ENCODE data around the gene RNU4-1.

DNA sequence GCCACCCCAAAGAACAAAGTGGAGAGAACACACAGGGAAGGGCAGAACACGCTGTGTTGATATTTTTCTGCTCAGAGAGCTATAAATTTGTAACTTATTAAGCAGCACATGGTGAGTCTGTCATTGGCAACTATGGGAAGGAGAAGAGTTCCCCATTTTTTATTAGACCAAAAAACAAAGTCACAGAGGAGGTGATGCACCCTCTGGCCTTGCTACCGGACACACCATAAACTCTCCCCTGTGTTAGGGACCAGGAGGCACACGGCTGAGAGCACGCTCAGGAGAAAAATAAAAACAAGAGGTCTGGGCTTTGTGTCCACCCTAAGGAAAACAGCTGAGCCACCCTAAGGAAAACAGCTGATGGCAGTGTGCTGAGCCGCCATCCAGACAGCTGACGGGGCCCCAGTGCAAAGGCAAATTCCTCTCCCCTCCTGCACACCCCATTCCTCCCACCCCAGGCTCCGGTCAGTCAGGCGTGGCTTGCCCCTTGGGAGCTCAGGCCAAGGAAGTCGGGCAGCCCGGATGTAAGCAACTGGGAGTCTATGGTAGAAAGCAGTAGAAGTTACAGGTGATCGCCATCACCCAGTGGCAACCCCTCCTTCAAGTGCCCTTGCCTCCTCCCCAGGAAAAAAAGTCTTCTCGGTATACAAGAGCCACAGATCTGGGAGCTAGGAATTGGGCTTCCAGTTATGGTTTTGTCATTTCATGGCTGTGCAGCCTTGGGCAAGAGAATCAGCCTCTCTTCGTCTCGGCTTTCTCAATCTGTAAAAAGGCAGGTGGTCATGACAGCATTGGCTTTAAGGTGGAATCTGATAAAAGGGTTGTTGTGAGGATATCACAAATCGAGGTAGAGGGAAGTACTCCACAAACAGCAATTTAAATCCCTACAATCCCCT lies 29.9 kb downstream of the RNU4-1 start:
- TF ChIP-seq CTCF (IDR thresholded peaks at IDR 0.05; ENCODE audit: insufficient read depth, low read length, poor library complexity, severe bottlenecking) (no peak), EZH2phosphoT487 (conservative IDR thresholded peaks at IDR 0.05; ENCODE audit: low read length) (no peak)
